GM12875 (cell line): ENCODE results near the gene SNAP47.

Source experiments
- H3K4me3 ChIP-seq: one replicate; pipeline ENCODE4 v1.5.1; 2011; ENCODE audit warnings: low read depth, low read length, control low read depth
- TF ChIP-seq, protein P1 (sequence below): IDR thresholded peaks from 2 replicates; pipeline ENCODE4 v1.5.1; 2011; ENCODE audit warnings: low read depth, mild to moderate bottlenecking, control low read depth, inconsistent platforms, low read length, moderate library complexity, borderline replicate concordance; ENCODE audit not compliant: insufficient read depth

The SNAP47 gene

GRCh38 chr1:227792216-227793078 is 57.2 kb downstream of the SNAP47 start:
- no peak overlapping the region for H3K4me3 ChIP-seq
- TF ChIP-seq, protein P1, sequence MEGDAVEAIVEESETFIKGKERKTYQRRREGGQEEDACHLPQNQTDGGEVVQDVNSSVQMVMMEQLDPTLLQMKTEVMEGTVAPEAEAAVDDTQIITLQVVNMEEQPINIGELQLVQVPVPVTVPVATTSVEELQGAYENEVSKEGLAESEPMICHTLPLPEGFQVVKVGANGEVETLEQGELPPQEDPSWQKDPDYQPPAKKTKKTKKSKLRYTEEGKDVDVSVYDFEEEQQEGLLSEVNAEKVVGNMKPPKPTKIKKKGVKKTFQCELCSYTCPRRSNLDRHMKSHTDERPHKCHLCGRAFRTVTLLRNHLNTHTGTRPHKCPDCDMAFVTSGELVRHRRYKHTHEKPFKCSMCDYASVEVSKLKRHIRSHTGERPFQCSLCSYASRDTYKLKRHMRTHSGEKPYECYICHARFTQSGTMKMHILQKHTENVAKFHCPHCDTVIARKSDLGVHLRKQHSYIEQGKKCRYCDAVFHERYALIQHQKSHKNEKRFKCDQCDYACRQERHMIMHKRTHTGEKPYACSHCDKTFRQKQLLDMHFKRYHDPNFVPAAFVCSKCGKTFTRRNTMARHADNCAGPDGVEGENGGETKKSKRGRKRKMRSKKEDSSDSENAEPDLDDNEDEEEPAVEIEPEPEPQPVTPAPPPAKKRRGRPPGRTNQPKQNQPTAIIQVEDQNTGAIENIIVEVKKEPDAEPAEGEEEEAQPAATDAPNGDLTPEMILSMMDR = no peak

- H3K4me3 ChIP-seq = no peak overlapping the region
- TF ChIP-seq, protein P1 = no peak
Measured at GRCh38 chr1:227793079-227793947, 58.1 kb downstream of the SNAP47 start.

- no peak overlapping the region for H3K4me3 ChIP-seq
- TF ChIP-seq, protein P1 = no peak
Measured at GRCh38 chr1:227793948-227794816, 58.9 kb downstream of the SNAP47 start.

GRCh38 chr1:227794817-227795192 is 59.6 kb downstream of the SNAP47 start:
- H3K4me3 ChIP-seq = no peak overlapping the region
- TF ChIP-seq, protein P1 = no peak

- no peak overlapping the region for H3K4me3 ChIP-seq
- TF ChIP-seq, protein P1 = no peak
Measured at GRCh38 chr1:227795732-227796131, 60.5 kb downstream of the SNAP47 start.

GRCh38 chr1:227796359-227796915 is 61.2 kb downstream of the SNAP47 start:
- H3K4me3 ChIP-seq = no peak overlapping the region
- TF ChIP-seq, protein P1 = no peak
